Spinal cord (tissue), 10 donors: ENCODE measurements around the gene FRMD6. TPM values are rescaled to one million over a fixed set of nuclear protein-coding genes. Genes with fewer than 3 reads are reported as not detected.

ENCODE experiments used
- DNase-seq, 6 donors: peaks; one replicate each; pipeline versions ENCODE4 v3.0.0 to v3.0.0-alpha.2; 2013 to 2015; ENCODE audit warnings: low spot score in 6 of 6, low read depth in 4 of 6
- H3K27ac ChIP-seq: one replicate; pipeline ENCODE4 v1.5.1; 2013; ENCODE audit warnings: low read depth, low read length, control low read depth
- H3K27me3 ChIP-seq: one replicate; pipeline ENCODE4 v1.6.1; 2013; ENCODE audit warnings: low read length; ENCODE audit not compliant: control insufficient read depth, insufficient read depth
- H3K36me3 ChIP-seq: one replicate; pipeline ENCODE4 v1.6.1; 2013; ENCODE audit warnings: low read length; ENCODE audit not compliant: control insufficient read depth, insufficient read depth
- H3K4me1 ChIP-seq: one replicate; pipeline ENCODE4 v1.6.1; 2013; ENCODE audit warnings: low read length; ENCODE audit not compliant: control insufficient read depth, insufficient read depth
- H3K4me3 ChIP-seq: one replicate; pipeline ENCODE4 v1.5.1; 2013; ENCODE audit warnings: low read depth, low read length, control low read depth
- H3K9me3 ChIP-seq: one replicate; pipeline ENCODE4 v1.6.1; 2013; ENCODE audit warnings: low read length; ENCODE audit not compliant: control insufficient read depth, insufficient read depth
- WGBS: methylation state at CpG from one replicate; pipeline ENCODE4 v1.1.5; 2013; ENCODE audit warnings: missing lambda C conversion rate; ENCODE audit not compliant: insufficient coverage; 5-methylcytosine and 5-hydroxymethylcytosine counted together
- polyA plus RNA-seq, 2 donors: library from polyadenylated mRNA; unstranded; fragments of 120-200 nt; gene quantifications; one replicate each; pipeline ENCODE4 v1.2.1, GENCODE V29; 2013; ENCODE audit not compliant: insufficient read length in 2 of 2
- total RNA-seq, 2 donors: library from RNA; depleted of rRNA in 1 of 2; stranded (reverse); fragments of 120-200 nt in 1 of 2; fragments of >200 nt in 1 of 2; gene quantifications; one replicate each; pipeline versions ENCODE4 v1.2.3 to v1.2.4, GENCODE V29; 2013 to 2014
- donor health status: healthy.

Gene FRMD6
- total and polyA plus RNA-seq, 4 donors = 15.9 to 80.6 (median 41.2) TPM

DNA sequence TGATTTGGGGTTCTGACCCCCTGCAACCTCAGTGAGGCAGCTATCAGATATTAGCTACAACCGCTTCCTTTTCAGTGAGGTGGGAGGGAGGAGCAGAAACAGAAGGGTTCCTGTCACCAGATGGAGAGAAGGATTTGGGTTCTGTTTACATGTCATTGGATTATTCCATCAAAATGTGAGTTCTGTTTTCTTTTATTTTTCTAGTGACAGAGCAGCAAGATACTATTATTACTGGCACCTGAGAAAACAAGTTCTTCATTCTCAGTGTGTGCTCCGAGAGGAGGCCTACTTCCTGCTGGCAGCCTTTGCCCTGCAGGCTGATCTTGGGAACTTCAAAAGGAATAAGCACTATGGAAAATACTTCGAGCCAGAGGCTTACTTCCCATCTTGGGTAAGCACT lies 52.8 kb downstream of the FRMD6 start:
- WGBS = 100% methylated on average over 1 of the region's 3 CpGs
- Histone ChIP-seq H3K9me3 (no peaks in the 10 kb centered on the region), H3K36me3 (no peaks in the 10 kb centered on the region), H3K4me3 (no peak overlapping the region), H3K4me1 (no peaks in the 10 kb centered on the region), H3K27me3 (no peaks in the 10 kb centered on the region), H3K27ac (peak overlapping the region; percentile 29)
- peak in 1 of 6 donors; percentile 69 for DNase-seq

DNA sequence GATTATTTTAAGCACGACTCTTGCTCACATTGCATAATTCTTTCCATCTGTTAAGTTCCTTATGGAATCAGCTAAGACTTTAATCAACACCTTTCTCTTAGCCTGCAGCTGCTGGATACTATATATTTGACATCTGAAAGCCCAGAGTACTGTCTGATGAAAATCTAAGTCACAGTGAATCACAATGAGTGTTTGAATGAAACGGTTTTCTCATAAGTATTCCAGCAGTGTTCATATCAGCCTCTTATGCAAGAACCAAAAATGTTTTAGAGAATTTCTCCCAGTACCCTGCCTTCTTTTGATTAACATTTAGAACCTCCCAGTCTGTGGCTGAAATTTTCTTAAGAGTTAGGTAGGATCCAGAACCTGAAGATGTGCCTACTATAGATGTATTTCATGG lies 55.6 kb downstream of the FRMD6 start:
- H3K27ac ChIP-seq = no peak overlapping the region
- H3K4me3 ChIP-seq = no peak overlapping the region
- no peaks in the 10 kb centered on the region for H3K9me3 ChIP-seq
- no peak for DNase-seq
- H3K4me1 ChIP-seq = no peaks in the 10 kb centered on the region
- no peaks in the 10 kb centered on the region for H3K36me3 ChIP-seq
- H3K27me3 ChIP-seq = no peaks in the 10 kb centered on the region
- no CpG with 5 or more reads among the region's 2 CpGs for WGBS

DNA sequence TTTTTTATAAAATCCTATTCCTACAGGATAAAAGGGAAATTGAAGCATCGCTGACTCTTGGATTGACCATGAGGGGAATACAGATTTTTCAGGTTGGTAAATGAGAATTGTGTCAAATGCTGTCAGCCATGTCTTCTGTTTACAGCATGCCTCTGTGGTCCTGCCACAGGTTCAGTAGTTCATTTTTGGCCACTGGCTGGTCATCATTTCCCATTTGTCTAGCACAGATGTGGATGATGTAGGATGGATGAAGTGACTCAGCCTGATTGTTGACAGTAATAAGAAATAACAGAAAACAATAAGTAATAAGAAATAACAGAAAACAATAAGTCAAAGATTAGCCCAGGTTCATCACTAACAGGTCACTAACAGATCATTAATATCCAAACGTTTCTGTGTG lies 59.8 kb downstream of the FRMD6 start:
- Histone ChIP-seq H3K9me3 (no peaks in the 10 kb centered on the region), H3K4me3 (no peak overlapping the region), H3K4me1 (no peaks in the 10 kb centered on the region), H3K36me3 (no peaks in the 10 kb centered on the region), H3K27me3 (no peaks in the 10 kb centered on the region), H3K27ac (no peak overlapping the region)
- no peak for DNase-seq
- WGBS = no CpG with 5 or more reads among the region's 2 CpGs

DNA sequence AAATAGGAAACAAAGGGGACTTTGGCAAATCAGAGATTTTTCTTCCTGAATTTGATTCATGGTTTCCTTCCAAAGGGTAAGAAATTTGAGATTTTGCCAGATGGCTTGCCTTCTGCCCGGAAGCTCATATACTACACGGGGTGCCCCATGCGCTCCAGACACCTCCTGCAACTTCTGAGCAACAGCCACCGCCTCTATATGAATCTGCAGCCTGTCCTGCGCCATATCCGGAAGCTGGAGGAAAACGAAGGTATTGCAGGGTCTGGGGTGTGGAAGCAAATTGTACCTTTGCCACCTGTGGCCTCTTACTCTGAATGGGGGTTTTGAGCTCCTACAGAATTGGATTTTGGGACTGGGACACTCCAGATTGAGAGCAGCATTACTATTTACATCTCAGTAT lies 63.5 kb downstream of the FRMD6 start:
- peaks cover 5% of the 10 kb centered on the region for H3K36me3 ChIP-seq
- H3K27me3 ChIP-seq = no peaks in the 10 kb centered on the region
- no peak overlapping the region for H3K4me3 ChIP-seq
- H3K4me1 ChIP-seq = no peaks in the 10 kb centered on the region
- no peak for DNase-seq
- H3K9me3 ChIP-seq = no peaks in the 10 kb centered on the region
- WGBS = 82% methylated on average over 6 of the region's 7 CpGs
- no peak overlapping the region for H3K27ac ChIP-seq

DNA sequence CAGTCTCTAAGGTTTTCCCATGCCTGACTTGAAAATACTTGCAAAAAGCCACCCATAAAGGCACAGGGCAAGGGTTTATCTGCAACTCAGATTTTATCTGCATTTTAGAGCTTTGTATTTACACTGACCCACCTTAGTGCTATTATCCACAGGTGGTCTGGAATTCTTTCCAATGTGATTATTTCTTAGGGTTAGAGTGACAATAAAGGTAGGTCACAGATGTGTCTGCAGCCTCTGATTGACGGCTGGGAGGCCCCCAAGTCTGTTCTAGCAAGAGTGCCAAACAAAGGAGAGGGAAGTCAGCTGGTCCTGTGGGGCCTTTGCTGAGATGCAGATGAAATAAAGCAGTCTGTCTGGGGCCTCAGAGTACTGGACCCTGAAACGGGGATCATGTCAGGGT lies 64.0 kb downstream of the FRMD6 start:
- Histone ChIP-seq H3K4me1 (no peaks in the 10 kb centered on the region), H3K27ac (no peak overlapping the region), H3K9me3 (no peaks in the 10 kb centered on the region), H3K27me3 (no peaks in the 10 kb centered on the region), H3K36me3 (peaks cover 6% of the 10 kb centered on the region), H3K4me3 (no peak overlapping the region)
- no peak for DNase-seq
- WGBS = 20% methylated on average over 1 of the region's 2 CpGs

DNA sequence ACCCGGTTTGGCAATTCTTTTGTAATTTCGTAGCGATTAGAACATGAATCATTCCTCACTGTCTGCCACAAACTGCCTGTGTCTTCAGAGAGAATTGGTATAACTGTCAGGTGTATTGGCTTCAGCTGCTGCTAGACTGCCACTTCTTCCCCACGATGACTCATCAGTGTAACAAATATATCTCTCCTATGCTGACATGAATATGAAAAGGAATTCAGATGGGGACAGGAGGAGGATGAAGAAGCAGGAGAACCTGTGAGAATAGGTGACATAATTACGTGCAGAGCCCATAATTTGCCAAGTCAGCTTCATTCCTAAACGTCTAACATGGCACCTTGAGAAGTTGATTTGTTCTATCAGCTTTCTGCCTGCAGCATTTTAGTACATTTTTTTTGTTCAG lies 64.9 kb downstream of the FRMD6 start:
- Histone ChIP-seq H3K9me3 (no peaks in the 10 kb centered on the region), H3K4me3 (no peak overlapping the region), H3K4me1 (no peaks in the 10 kb centered on the region), H3K27me3 (no peaks in the 10 kb centered on the region), H3K36me3 (peaks cover 8% of the 10 kb centered on the region), H3K27ac (no peak overlapping the region)
- no CpG with 5 or more reads among the region's 6 CpGs for WGBS
- peak in 1 of 6 donors; percentile 15 for DNase-seq

DNA sequence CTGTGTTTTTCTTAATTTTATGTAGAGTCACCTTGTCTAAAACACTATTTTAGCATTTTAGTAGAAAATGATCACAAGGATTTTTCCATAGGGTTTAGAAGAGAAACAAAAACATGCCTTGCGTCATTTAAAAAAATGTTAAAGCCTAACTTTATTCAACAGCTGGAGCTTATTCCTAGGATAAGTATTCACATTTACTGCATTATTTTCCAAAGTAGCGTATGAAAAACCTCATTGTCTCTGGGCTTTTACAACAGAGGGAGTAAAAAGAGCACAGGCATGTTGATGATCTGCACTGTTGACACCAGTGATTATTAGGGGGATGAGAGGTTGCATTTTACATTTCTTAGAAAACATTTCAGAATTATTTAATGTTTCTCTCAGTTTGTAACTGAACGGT lies 66.1 kb downstream of the FRMD6 start:
- H3K9me3 ChIP-seq = no peaks in the 10 kb centered on the region
- peaks cover 11% of the 10 kb centered on the region for H3K36me3 ChIP-seq
- H3K27me3 ChIP-seq = no peaks in the 10 kb centered on the region
- WGBS = no CpG with 5 or more reads among the region's 3 CpGs
- peak overlapping the region; percentile 31 for H3K27ac ChIP-seq
- no peak for DNase-seq
- H3K4me3 ChIP-seq = no peak overlapping the region
- no peaks in the 10 kb centered on the region for H3K4me1 ChIP-seq

DNA sequence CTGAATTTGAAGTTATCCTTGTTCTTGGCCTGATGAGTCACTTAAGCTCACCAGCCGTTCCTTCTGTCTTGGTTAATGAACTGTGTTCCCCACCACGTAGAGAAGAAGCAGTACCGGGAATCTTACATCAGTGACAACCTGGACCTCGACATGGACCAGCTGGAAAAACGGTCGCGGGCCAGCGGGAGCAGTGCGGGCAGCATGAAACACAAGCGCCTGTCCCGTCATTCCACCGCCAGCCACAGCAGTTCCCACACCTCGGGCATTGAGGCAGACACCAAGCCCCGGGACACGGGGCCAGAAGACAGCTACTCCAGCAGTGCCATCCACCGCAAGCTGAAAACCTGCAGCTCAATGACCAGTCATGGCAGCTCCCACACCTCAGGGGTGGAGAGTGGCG lies 68.2 kb downstream of the FRMD6 start:
- Histone ChIP-seq H3K27ac (no peak overlapping the region), H3K9me3 (no peaks in the 10 kb centered on the region), H3K27me3 (no peaks in the 10 kb centered on the region), H3K4me3 (no peak overlapping the region), H3K36me3 (peaks cover 11% of the 10 kb centered on the region), H3K4me1 (no peaks in the 10 kb centered on the region)
- DNase-seq = no peak
- 89% methylated on average over 17 of the region's 17 CpGs for WGBS

DNA sequence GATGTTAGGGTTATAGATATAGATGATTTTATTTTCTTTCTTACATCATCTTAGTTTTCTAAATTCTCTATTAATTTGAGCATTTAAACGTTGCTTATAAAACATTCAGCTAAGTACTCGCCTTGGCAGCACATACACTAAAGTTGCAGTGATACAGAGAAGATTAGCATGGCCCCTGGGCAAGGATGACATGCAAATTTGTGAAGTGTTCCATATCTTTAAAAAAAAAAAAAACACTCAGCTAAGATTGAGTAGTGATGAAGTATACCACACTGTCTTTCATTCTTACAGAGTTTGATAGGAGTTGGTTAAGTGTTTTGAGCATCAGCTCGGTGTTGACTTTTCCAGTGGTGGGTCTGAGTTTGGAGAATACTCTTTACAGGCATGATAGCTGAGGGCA lies 72.3 kb downstream of the FRMD6 start:
- no peaks in the 10 kb centered on the region for H3K9me3 ChIP-seq
- no peaks in the 10 kb centered on the region for H3K27me3 ChIP-seq
- H3K4me1 ChIP-seq = no peaks in the 10 kb centered on the region
- WGBS = no CpG with 5 or more reads among the region's 3 CpGs
- no peak overlapping the region for H3K27ac ChIP-seq
- no peak for DNase-seq
- H3K4me3 ChIP-seq = no peak overlapping the region
- H3K36me3 ChIP-seq = peaks cover 11% of the 10 kb centered on the region

DNA sequence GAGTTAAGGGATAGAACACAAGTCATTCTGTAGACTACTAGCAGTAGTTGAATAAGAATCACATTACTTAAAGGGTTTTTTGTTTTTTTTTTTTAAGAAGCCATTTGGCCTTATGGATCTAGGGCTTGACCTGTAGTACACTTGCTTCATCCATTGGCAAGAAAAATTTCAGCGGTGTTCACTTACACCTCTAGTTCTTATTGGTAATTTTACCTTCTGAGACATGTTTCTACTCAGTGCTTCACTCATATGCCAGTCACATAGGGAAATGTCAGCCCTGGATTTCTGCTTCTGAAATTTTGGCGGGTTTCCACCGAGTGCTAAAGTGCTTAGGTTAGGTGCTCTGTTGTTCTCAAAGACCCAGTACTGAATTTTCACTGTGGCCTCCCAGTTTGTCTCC lies 72.9 kb downstream of the FRMD6 start:
- Histone ChIP-seq H3K4me3 (no peak overlapping the region), H3K27me3 (no peaks in the 10 kb centered on the region), H3K4me1 (no peaks in the 10 kb centered on the region), H3K36me3 (peaks cover 11% of the 10 kb centered on the region), H3K27ac (no peak overlapping the region), H3K9me3 (no peaks in the 10 kb centered on the region)
- DNase-seq = no peak
- 75% methylated on average over 3 of the region's 3 CpGs for WGBS
